Fibroblast of skin of right biceps (primary cell): Measurements from ENCODE around the gene RPL10A.
"Not testable (repeated sequence)": the region's sequence is repeated elsewhere in the genome, so short reads cannot be mapped to it uniquely, and the experiment has no call there.

Source experiments
- DNase-seq: peaks from one replicate; pipeline ENCODE4 v3.0.0-alpha.2; 2013

RPL10A gene

GRCh38 chr6:35515939-35516338, 47.7 kb downstream of the RPL10A start:
- DNase-seq: not testable (repeated sequence)

- DNase-seq: no peak
These were observed 48.5 kb downstream of the RPL10A start for GRCh38 chr6:35516712-35517111.

DNA sequence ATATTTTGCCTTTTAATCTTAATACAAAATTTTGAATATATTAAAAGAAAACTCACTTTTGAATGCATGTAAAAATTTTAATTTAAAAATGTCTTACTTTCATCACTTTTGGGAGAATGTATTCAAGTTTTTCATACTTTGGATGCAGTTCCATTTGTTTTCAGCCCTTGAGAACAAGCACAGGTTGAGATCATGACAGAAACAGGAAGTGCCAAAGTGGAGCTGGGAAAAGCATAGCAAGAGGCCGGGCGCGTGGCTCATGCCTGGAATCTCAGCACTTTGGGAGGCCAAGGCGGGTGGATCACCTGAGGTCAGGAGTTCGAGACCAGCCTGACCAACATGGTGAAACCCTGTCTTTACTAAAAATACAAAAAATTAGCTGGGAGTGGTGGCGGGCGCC, 49.8 kb downstream of the RPL10A start:
- DNase-seq: not testable (repeated sequence)

GRCh38 chr6:35518566-35519312, 50.5 kb downstream of the RPL10A start:
- DNase-seq: no peak

- DNase-seq: no peak
These were observed 51.3 kb downstream of the RPL10A start for GRCh38 chr6:35519313-35520015.
